OCI-LY3 (cell line): ENCODE data around the gene SERPINH1.

Source experiments
- H2AFZ ChIP-seq: fragments of 200-600, 300-600 bp; shearing (Covaris generic); 2 replicates; pipeline ENCODE4 v1.6.0; 2014; ENCODE audit warnings: antibody characterized with exemption, low read depth, low read length
- H3K27ac ChIP-seq: fragments of 200-600, 300-600 bp; sonication (generic); 2 replicates; pipeline ENCODE4 v1.5.1; 2014; ENCODE audit warnings: mild to moderate bottlenecking, low read length, moderate library complexity, mixed read lengths
- H3K27me3 ChIP-seq: fragments of 200-600, 300-600 bp; sonication (generic); 2 replicates; pipeline ENCODE4 v1.6.1; 2014; ENCODE audit warnings: low read depth, low read length, mixed read lengths
- H3K36me3 ChIP-seq: fragments of 200-600, 300-600 bp; sonication (generic); replicated peaks from 2 replicates; pipeline ENCODE3; 2014; ENCODE audit warnings: low read depth, low read length, mixed read lengths
- H3K4me1 ChIP-seq: fragments of 300-600, 200-600 bp; sonication (generic); 2 replicates; pipeline ENCODE4 v1.6.1; 2014; ENCODE audit warnings: low read length, mixed read lengths
- H3K4me2 ChIP-seq: fragments of 200-600, 300-600 bp; sonication (generic); 2 replicates; pipeline ENCODE4 v1.6.1; 2014; ENCODE audit warnings: low read length, mixed read lengths
- H3K4me3 ChIP-seq: fragments of 300-600, 200-600 bp; sonication (generic); 2 replicates; pipeline ENCODE4 v1.5.1; 2014; ENCODE audit warnings: antibody characterized with exemption, mild to moderate bottlenecking, low read length, moderate library complexity
- H3K79me2 ChIP-seq: fragments of 300-600, 200-600 bp; shearing (Covaris generic); 2 replicates; pipeline ENCODE4 v1.6.1; 2014; ENCODE audit warnings: mild to moderate bottlenecking, low read length, mixed read lengths
- H3K9ac ChIP-seq: fragments of 300-600, 200-600 bp; shearing (Covaris generic); 2 replicates; pipeline ENCODE4 v1.6.0; 2014; ENCODE audit warnings: mild to moderate bottlenecking, low read length, moderate library complexity
- H3K9me3 ChIP-seq: fragments of 200-600, 300-600 bp; shearing (Covaris generic); 2 replicates; pipeline ENCODE4 v1.6.1; 2014; ENCODE audit warnings: low read length, mixed read lengths; ENCODE audit not compliant: insufficient read depth
- H4K20me1 ChIP-seq: fragments of 200-600, 300-600 bp; sonication (generic); 2 replicates; pipeline ENCODE4 v1.6.1; 2016; ENCODE audit warnings: low read length, mixed read lengths; ENCODE audit not compliant: insufficient read depth
- EZH2phosphoT487 ChIP-seq: fragments of 200-600 bp; shearing (Covaris generic); IDR thresholded peaks from 2 replicates; pipeline ENCODE4 v1.6.1; 2018; ENCODE audit warnings: antibody characterized with exemption, mixed run types, low read depth
- TF ChIP-seq, protein P1 (sequence below): fragments of 200-600, 300-600 bp; sonication (generic); IDR thresholded peaks from 2 replicates; pipeline ENCODE4 v1.5.1; 2014; ENCODE audit warnings: antibody characterized with exemption, low read length, low read depth

SERPINH1 gene

DNA sequence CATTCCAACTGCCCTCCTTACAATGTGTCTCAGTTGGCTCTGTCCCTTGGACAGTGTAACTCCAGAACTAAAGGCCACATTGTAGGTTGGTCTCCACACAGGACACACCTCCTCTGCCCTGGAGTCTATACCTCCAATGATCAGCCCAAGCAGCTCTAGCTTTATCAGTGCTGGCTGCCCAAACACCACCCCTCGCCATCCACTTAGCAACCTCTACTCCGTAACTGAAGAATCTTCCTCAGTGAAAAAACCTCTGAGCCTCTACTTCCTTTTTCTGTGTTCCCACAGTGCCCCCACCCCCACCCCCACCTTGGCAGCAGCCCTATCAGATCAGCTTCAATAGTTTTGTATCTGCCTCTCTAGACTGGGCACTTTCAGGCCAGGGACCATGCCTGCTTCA is 33.4 kb downstream of the SERPINH1 start:
- H3K4me1 ChIP-seq: peaks cover 14% of the 10 kb centered on the region

DNA sequence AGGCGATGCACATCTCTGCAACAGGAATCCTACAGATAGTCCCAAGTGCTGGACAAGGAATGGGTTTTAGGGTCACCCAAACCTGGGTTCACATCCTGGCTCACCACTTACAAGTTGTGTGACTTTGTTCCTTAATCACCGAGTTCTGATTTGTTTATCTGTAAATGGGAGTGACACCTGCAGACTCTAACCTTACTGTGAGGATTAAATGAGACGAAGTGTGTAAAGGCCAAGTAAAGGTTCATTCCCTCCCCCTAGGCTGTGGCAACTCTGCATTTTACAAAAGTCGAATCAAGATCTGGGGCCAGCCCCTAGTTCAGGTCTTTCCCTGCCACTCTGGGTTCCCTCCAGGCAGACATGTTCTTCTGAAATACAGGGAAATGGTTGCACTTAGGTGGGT is 34.9 kb downstream of the SERPINH1 start:
- Histone ChIP-seq H3K9me3 (no peaks in the 10 kb centered on the region), H3K4me2 (no peak overlapping the region), H3K4me1 (peaks cover 14% of the 10 kb centered on the region)

More for the DNA sequence above, 33.4 kb downstream of the SERPINH1 start:
- H3K4me2 ChIP-seq: peak overlapping the region; percentile 33
- no peaks in the 10 kb centered on the region for H4K20me1 ChIP-seq
- TF ChIP-seq, protein P1, sequence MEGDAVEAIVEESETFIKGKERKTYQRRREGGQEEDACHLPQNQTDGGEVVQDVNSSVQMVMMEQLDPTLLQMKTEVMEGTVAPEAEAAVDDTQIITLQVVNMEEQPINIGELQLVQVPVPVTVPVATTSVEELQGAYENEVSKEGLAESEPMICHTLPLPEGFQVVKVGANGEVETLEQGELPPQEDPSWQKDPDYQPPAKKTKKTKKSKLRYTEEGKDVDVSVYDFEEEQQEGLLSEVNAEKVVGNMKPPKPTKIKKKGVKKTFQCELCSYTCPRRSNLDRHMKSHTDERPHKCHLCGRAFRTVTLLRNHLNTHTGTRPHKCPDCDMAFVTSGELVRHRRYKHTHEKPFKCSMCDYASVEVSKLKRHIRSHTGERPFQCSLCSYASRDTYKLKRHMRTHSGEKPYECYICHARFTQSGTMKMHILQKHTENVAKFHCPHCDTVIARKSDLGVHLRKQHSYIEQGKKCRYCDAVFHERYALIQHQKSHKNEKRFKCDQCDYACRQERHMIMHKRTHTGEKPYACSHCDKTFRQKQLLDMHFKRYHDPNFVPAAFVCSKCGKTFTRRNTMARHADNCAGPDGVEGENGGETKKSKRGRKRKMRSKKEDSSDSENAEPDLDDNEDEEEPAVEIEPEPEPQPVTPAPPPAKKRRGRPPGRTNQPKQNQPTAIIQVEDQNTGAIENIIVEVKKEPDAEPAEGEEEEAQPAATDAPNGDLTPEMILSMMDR: no peak
- TF ChIP-seq EZH2phosphoT487: no peak
- H3K36me3 ChIP-seq: no peaks in the 10 kb centered on the region
- no peak overlapping the region for H3K4me3 ChIP-seq
- H3K9me3 ChIP-seq: no peaks in the 10 kb centered on the region
- H2AFZ ChIP-seq: no peak overlapping the region
- no peaks in the 10 kb centered on the region for H3K79me2 ChIP-seq
- H3K9ac ChIP-seq: no peak overlapping the region
- H3K27me3 ChIP-seq: peaks cover 12% of the 10 kb centered on the region
- no peak overlapping the region for H3K27ac ChIP-seq

DNA sequence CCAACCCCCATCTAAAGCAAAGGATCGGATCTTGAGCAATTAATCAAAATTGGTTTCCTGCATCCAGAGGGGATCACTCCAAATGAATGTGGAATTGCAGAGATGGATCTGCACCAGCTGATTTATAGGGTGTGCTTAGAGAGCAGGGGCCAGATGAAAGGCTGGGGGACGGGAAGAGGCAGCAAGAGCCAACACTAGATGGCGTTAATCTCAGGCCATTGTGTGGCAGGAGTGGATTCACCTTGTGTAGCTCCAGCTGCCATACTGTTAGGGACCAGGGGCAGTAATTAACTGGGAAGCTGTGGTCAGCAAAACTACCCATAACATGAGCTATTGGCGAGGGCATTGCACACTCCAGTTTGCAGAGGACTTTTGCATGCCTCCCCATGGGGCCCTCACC is 35.6 kb downstream of the SERPINH1 start:
- H2AFZ ChIP-seq: no peak overlapping the region
- H3K27me3 ChIP-seq: peaks cover 8% of the 10 kb centered on the region
- no peak overlapping the region for H3K27ac ChIP-seq
- H3K4me2 ChIP-seq: no peak overlapping the region
- H4K20me1 ChIP-seq: no peaks in the 10 kb centered on the region
- H3K4me3 ChIP-seq: no peak overlapping the region
- TF ChIP-seq, protein P1: peak; percentile 94
- no peak for TF ChIP-seq EZH2phosphoT487
- H3K9ac ChIP-seq: no peak overlapping the region
- no peaks in the 10 kb centered on the region for H3K36me3 ChIP-seq
- H3K79me2 ChIP-seq: no peaks in the 10 kb centered on the region
- no peaks in the 10 kb centered on the region for H3K9me3 ChIP-seq
- H3K4me1 ChIP-seq: peaks cover 14% of the 10 kb centered on the region

More for the DNA sequence above, 34.9 kb downstream of the SERPINH1 start:
- Histone ChIP-seq H3K27ac (no peak overlapping the region), H4K20me1 (no peaks in the 10 kb centered on the region), H2AFZ (no peak overlapping the region), H3K4me3 (no peak overlapping the region), H3K36me3 (no peaks in the 10 kb centered on the region), H3K79me2 (no peaks in the 10 kb centered on the region), H3K27me3 (peaks cover 11% of the 10 kb centered on the region), H3K9ac (no peak overlapping the region)
- TF ChIP-seq, protein P1: no peak
- TF ChIP-seq EZH2phosphoT487: no peak

DNA sequence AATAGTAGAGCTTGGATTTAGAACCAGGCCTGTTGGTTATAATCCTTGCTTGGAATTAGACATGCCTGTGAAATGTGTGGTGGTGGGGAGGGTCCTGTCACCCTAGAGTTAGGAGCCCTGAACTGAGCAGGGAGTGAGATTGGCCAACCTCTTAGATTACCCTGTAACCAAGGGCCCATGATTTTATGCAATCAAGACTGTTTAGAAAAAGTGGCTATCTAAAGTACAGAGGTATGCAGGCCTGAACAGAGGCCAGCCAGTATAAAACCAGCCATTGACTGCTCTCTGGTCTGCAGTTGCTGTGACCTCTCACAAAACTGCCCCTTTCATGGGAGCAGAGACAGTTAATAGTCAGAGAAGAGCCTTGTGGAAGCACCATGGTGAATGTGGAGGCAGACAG is 36.2 kb downstream of the SERPINH1 start:
- no peak overlapping the region for H3K9ac ChIP-seq
- TF ChIP-seq EZH2phosphoT487: no peak
- TF ChIP-seq, protein P1: no peak

More for the DNA sequence above, 36.2 kb downstream of the SERPINH1 start:
- Histone ChIP-seq H3K27ac (no peak overlapping the region), H3K4me1 (peaks cover 14% of the 10 kb centered on the region), H3K36me3 (no peaks in the 10 kb centered on the region), H3K4me2 (no peak overlapping the region), H4K20me1 (no peaks in the 10 kb centered on the region), H3K4me3 (no peak overlapping the region), H2AFZ (no peak overlapping the region), H3K9me3 (no peaks in the 10 kb centered on the region), H3K79me2 (no peaks in the 10 kb centered on the region), H3K27me3 (peaks cover 3% of the 10 kb centered on the region; the same call in 1 of the 2 replicates)
